Keratinocyte (primary cell): Measurements from ENCODE around the gene VCL. TPM values are rescaled to one million over a fixed set of nuclear protein-coding genes. Genes with fewer than 3 reads are reported as not detected.

Experiments used
- DNase-seq: peaks from one replicate; pipeline ENCODE4 v3.0.0-alpha.2; 2011; ENCODE audit warnings: low read depth, missing footprints, low spot score
- FAIRE-seq: peaks from 2 replicates; lab custom pipeline; 2011; peaks lifted over from hg19 to GRCh38; lab: Jason Lieb, UNC
- H2AFZ ChIP-seq: 2 replicates; pipeline ENCODE4 v1.6.0; 2012; ENCODE audit warnings: low read length, control low read depth, inconsistent platforms; ENCODE audit not compliant: control insufficient read depth
- H3K27ac ChIP-seq: 2 replicates; pipeline ENCODE4 v1.5.1; 2011; ENCODE audit warnings: low read length; ENCODE audit not compliant: control insufficient read depth, insufficient read depth
- H3K27me3 ChIP-seq: 3 replicates; pipeline ENCODE4 v1.6.0; 2011; ENCODE audit warnings: low read length; ENCODE audit not compliant: control insufficient read depth, insufficient read depth; ENCODE audit errors: extremely low read depth
- H3K36me3 ChIP-seq, 2 experiments: 2 replicates in 1 of 2; 3 replicates in 1 of 2; pipeline ENCODE4 v1.5.1; 2011; ENCODE audit warnings: low read length in 2 of 2, mild to moderate bottlenecking in 1 of 2; ENCODE audit not compliant: control insufficient read depth in 2 of 2, insufficient read depth in 2 of 2; ENCODE audit errors: extremely low read depth in 1 of 2
- H3K4me1 ChIP-seq: 3 replicates; pipeline ENCODE4 v1.5.1; 2011; ENCODE audit warnings: low read length; ENCODE audit not compliant: control insufficient read depth, insufficient read depth; ENCODE audit errors: extremely low read depth
- H3K4me2 ChIP-seq: 3 replicates; pipeline ENCODE4 v1.6.0; 2011; ENCODE audit warnings: low read depth, low read length; ENCODE audit not compliant: control insufficient read depth, insufficient read depth; ENCODE audit errors: extremely low read depth
- H3K4me3 ChIP-seq, 3 experiments: fragments of 200-600 bp in 1 of 3; sonication (generic) in 1 of 3; 2 replicates in 2 of 3; 3 replicates in 1 of 3; pipeline ENCODE4 v1.5.1; 2011 to 2016; ENCODE audit warnings: low read length in 3 of 3, mild to moderate bottlenecking in 3 of 3, control low read depth in 2 of 3, inconsistent platforms in 1 of 3, low read depth in 1 of 3, mixed read lengths in 1 of 3, mixed run types in 1 of 3, moderate library complexity in 1 of 3; ENCODE audit not compliant: control insufficient read depth in 2 of 3, insufficient read depth in 2 of 3; ENCODE audit errors: extremely low read depth in 1 of 3
- H3K79me2 ChIP-seq: 2 replicates; pipeline ENCODE4 v1.6.0; 2012; ENCODE audit warnings: low read length; ENCODE audit not compliant: control insufficient read depth, insufficient read depth
- H3K9ac ChIP-seq: 3 replicates; pipeline ENCODE4 v1.6.0; 2011; ENCODE audit warnings: low read length; ENCODE audit not compliant: control insufficient read depth, insufficient read depth; ENCODE audit errors: extremely low read depth
- H3K9me1 ChIP-seq: 3 replicates; pipeline ENCODE4 v1.6.0; 2011; ENCODE audit warnings: low read length; ENCODE audit not compliant: control insufficient read depth, insufficient read depth; ENCODE audit errors: extremely low read depth
- H3K9me3 ChIP-seq: 2 replicates; pipeline ENCODE4 v1.5.1; 2012; ENCODE audit warnings: low read depth, low read length; ENCODE audit not compliant: control insufficient read depth
- H4K20me1 ChIP-seq: 3 replicates; pipeline ENCODE4 v1.6.0; 2011; ENCODE audit warnings: low read length; ENCODE audit not compliant: control insufficient read depth, insufficient read depth; ENCODE audit errors: extremely low read depth
- EZH2 ChIP-seq: IDR thresholded peaks from one replicate; pipeline ENCODE4 v1.6.1; 2012; ENCODE audit warnings: inconsistent platforms, mild to moderate bottlenecking, low read length, moderate library complexity
- dilution Hi-C: fragments of 300-500 bp; cut with MboI; formaldehyde crosslinking; loops from one replicate; pipeline ENCODE4 v1.7.0; 2020; ENCODE audit warnings: low sequenced_read_pairs; ENCODE audit not compliant: extremely low pct_ligation_motif_present
- polyA plus RNA-seq, 5 experiments: library from polyadenylated mRNA; depleted of rRNA in 3 of 5; stranded (reverse) in 3 of 5; stranded (forward) in 1 of 5; unstranded in 1 of 5; fragments of >200 nt; gene quantifications; 1 replicate in 1 of 5; 2 replicates in 3 of 5; 3 replicates in 1 of 5; pipeline versions ENCODE4 v1.2.1 to v1.2.3, GENCODE V29; 2011 to 2012; ENCODE audit warnings: missing spikeins in 2 of 5, low read depth in 1 of 5, low replicate concordance in 1 of 5
- TF ChIP-seq, protein P1 (sequence below), 3 experiments: IDR thresholded peaks in 1 of 3; conservative IDR thresholded peaks in 1 of 3; optimal IDR thresholded peaks in 1 of 3; 2 replicates in 2 of 3; 3 replicates in 1 of 3; pipeline versions ENCODE3 to v1.5.1; 2011; ENCODE audit warnings: low read length in 3 of 3, mild to moderate bottlenecking in 3 of 3, moderate library complexity in 2 of 3, control low read depth in 1 of 3, inconsistent platforms in 1 of 3; ENCODE audit not compliant: insufficient read depth in 2 of 3; ENCODE audit errors: extremely low read depth in 1 of 3

Gene VCL
- polyA plus RNA-seq, 1 donor (not counting 4 experiments of a cell fraction or from before 2014, with no cell fraction given), result 102 TPM

DNA sequence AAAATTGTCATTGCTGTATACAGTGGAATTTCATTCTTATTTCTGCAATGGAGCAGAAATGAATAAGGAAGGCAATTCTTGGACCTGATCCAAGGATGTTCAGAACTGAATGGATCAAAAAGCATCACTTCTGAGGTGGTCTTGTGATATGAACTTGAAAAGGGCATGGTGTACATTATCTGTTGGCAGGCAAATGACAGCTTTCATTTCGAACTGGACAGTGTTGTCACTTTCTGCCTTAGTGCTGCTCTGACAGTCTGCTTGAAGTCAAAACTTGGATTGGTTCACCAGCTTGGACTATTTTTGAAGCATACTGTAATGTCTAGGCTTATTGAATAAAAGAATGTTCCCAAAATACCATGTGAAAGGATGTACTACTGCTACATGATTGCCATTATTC, 52.0 kb downstream of the VCL start:
- TF ChIP-seq EZH2, result no peak
- TF ChIP-seq, protein P1, sequence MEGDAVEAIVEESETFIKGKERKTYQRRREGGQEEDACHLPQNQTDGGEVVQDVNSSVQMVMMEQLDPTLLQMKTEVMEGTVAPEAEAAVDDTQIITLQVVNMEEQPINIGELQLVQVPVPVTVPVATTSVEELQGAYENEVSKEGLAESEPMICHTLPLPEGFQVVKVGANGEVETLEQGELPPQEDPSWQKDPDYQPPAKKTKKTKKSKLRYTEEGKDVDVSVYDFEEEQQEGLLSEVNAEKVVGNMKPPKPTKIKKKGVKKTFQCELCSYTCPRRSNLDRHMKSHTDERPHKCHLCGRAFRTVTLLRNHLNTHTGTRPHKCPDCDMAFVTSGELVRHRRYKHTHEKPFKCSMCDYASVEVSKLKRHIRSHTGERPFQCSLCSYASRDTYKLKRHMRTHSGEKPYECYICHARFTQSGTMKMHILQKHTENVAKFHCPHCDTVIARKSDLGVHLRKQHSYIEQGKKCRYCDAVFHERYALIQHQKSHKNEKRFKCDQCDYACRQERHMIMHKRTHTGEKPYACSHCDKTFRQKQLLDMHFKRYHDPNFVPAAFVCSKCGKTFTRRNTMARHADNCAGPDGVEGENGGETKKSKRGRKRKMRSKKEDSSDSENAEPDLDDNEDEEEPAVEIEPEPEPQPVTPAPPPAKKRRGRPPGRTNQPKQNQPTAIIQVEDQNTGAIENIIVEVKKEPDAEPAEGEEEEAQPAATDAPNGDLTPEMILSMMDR (optimal IDR thresholded peaks at IDR 0.05 in 1 of 3, IDR thresholded peaks at IDR 0.05 in 1 of 3, conservative IDR thresholded peaks at IDR 0.05 in 1 of 3; ENCODE audit: extremely low read depth in 1 of 3, insufficient read depth in 2 of 3, low read length in 3 of 3), result no peak
- H3K9me1 ChIP-seq, result no peaks in the 10 kb centered on the region
- dilution Hi-C loops, result no loop called here
- H3K4me2 ChIP-seq, result no peak overlapping the region
- no peaks in the 10 kb centered on the region for H3K27me3 ChIP-seq
- peaks cover 2% of the 10 kb centered on the region in 2 experiments for H3K36me3 ChIP-seq
- no peak for DNase-seq
- peaks cover 77% of the 10 kb centered on the region for H3K79me2 ChIP-seq
- no peaks in the 10 kb centered on the region for H3K9me3 ChIP-seq
- H3K4me1 ChIP-seq, result peaks cover under 1% of the 10 kb centered on the region
- FAIRE-seq, result peak; percentile 26
- no peak overlapping the region for H3K9ac ChIP-seq
- no peaks in the 10 kb centered on the region for H4K20me1 ChIP-seq
- H3K27ac ChIP-seq, result no peak overlapping the region
- H2AFZ ChIP-seq, result no peak overlapping the region
- no peak overlapping the region for H3K4me3 ChIP-seq

GRCh38 chr10:74050653-74051052, 52.7 kb downstream of the VCL start:
- Histone ChIP-seq H3K27me3 (no peaks in the 10 kb centered on the region), H3K4me3 (no peak overlapping the region), H3K36me3 (peaks cover 2 to 4% of the 10 kb centered on the region in 2 experiments), H3K9ac (no peak overlapping the region), H4K20me1 (no peaks in the 10 kb centered on the region), H3K9me3 (no peaks in the 10 kb centered on the region), H2AFZ (no peak overlapping the region), H3K79me2 (peaks cover 79% of the 10 kb centered on the region), H3K27ac (no peak overlapping the region), H3K4me1 (peaks cover 7% of the 10 kb centered on the region), H3K9me1 (peaks cover 1% of the 10 kb centered on the region), H3K4me2 (no peak overlapping the region)
- FAIRE-seq, result no peak
- no peak for DNase-seq
- dilution Hi-C loops, result no loop called here
- TF ChIP-seq EZH2, result no peak
- TF ChIP-seq, protein P1 (optimal IDR thresholded peaks at IDR 0.05 in 1 of 3, IDR thresholded peaks at IDR 0.05 in 1 of 3, conservative IDR thresholded peaks at IDR 0.05 in 1 of 3; ENCODE audit: extremely low read depth in 1 of 3, insufficient read depth in 2 of 3, low read length in 3 of 3), result no peak
